GM18505 (cell line): Measurements from ENCODE around the gene IMPDH1.

ENCODE experiments used
- ATAC-seq: cut with Tn5 transposase; IDR thresholded peaks from one replicate; pipeline ENCODE4 v1.9.1; 2021; ENCODE audit not compliant: unreplicated experiment
- POLR2A ChIP-seq: IDR thresholded peaks from 4 replicates; pipeline ENCODE4 v1.6.1; 2011; ENCODE audit warnings: borderline replicate concordance; ENCODE audit not compliant: insufficient read depth, insufficient read length; ENCODE audit errors: extremely low read depth

IMPDH1 gene

DNA sequence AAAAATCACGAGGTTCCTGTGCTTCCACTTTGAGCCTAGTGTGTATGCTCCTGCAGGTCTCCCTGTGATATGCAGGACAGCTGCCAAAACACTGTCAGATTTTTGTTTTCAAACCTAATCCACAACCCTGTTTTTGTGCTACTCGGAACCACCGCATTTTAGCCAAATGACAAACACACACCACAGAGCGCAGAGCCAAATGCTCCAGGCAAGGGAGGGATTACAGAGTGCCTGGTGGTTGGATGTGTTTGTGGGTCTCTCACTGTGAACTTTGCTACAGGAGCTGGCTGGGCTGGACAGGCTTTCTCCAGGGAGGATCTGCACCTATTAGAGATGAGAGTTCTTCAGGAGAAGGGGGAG is 60.3 kb downstream of the IMPDH1 start:
- no peak for ATAC-seq
- TF ChIP-seq POLR2A, result no peak

GRCh38 chr7:128347647-128348097 is 62.1 kb downstream of the IMPDH1 start:
- no peak for TF ChIP-seq POLR2A
- ATAC-seq, result no peak

- no peak for TF ChIP-seq POLR2A
- ATAC-seq, result no peak
Observed at GRCh38 chr7:128344431-128344774, 65.4 kb downstream of the IMPDH1 start.

GRCh38 chr7:128343554-128344430 is 66.0 kb downstream of the IMPDH1 start, which contains the start of gene RBM28:
Gene RBM28 (minus strand): TSS chr7:128343908. CDS start chr7:128343793, 115 bp downstream.
- ATAC-seq, result peak; percentile 95
- peak; percentile 91 for TF ChIP-seq POLR2A
